GM23338 (cell line): Measurements from ENCODE around the gene TPPP3.

Experiments used
- CREB1 ChIP-seq: fragments of 250-450 bp; sonication (Bioruptor Pico); IDR thresholded peaks from 2 replicates; pipeline ENCODE4 v1.5.0; 2020; ENCODE audit warnings: low read depth, mild to moderate bottlenecking, moderate library complexity
- CTCF ChIP-seq, 2 experiments: fragments of 200-600 bp in 1 of 2; sonication (generic) in 1 of 2; conservative IDR thresholded peaks; 2 replicates each; pipeline versions ENCODE4 v1.5.1 to v1.6.1; 2016 to 2017; ENCODE audit warnings: antibody characterized with exemption in 2 of 2, low read depth in 2 of 2, mild to moderate bottlenecking in 2 of 2, moderate library complexity in 1 of 2
- ETS1 ChIP-seq: IDR thresholded peaks from 2 replicates; pipeline ENCODE4 v1.6.1; 2016; ENCODE audit warnings: antibody characterized with exemption
- EZH2 ChIP-seq: fragments of 200-600 bp; sonication (generic); IDR thresholded peaks from one replicate; pipeline ENCODE4 v1.8.0; 2017; ENCODE audit warnings: antibody characterized with exemption, mild to moderate bottlenecking, low read depth; ENCODE audit not compliant: unreplicated experiment
- EZH2phosphoT487 ChIP-seq: fragments of 200-600 bp; sonication (generic); IDR thresholded peaks from one replicate; pipeline ENCODE4 v1.8.1; 2018; ENCODE audit warnings: antibody characterized with exemption; ENCODE audit not compliant: unreplicated experiment
- JUNB ChIP-seq: IDR thresholded peaks from one replicate; pipeline ENCODE4 v1.6.1; 2016; ENCODE audit warnings: antibody characterized with exemption; ENCODE audit not compliant: unreplicated experiment
- NANOG ChIP-seq: IDR thresholded peaks from 2 replicates; pipeline ENCODE4 v1.6.1; 2016; ENCODE audit warnings: antibody characterized with exemption, borderline replicate concordance
- POLR2AphosphoS5 ChIP-seq: IDR thresholded peaks from 2 replicates; pipeline ENCODE4 v1.6.1; 2016; ENCODE audit warnings: antibody characterized with exemption, low read depth
- REST ChIP-seq: IDR thresholded peaks from one replicate; pipeline ENCODE4 v1.6.1; 2018; ENCODE audit warnings: antibody characterized with exemption; ENCODE audit not compliant: unreplicated experiment
- STAT1 ChIP-seq: IDR thresholded peaks from one replicate; pipeline ENCODE4 v1.6.1; 2016; ENCODE audit warnings: antibody characterized with exemption; ENCODE audit not compliant: unreplicated experiment
- ZNF331 ChIP-seq: fragments of 250-450 bp; sonication (Bioruptor Pico); IDR thresholded peaks from 2 replicates; pipeline ENCODE4 v1.5.0; 2020; ENCODE audit warnings: low read depth, mild to moderate bottlenecking, moderate library complexity
- ZNF462 ChIP-seq: fragments of 250-450 bp; sonication (Bioruptor Pico); IDR thresholded peaks from 2 replicates; pipeline ENCODE4 v1.5.0; 2020; ENCODE audit warnings: mild to moderate bottlenecking, moderate library complexity

- no peak for TF ChIP-seq CTCF (conservative IDR thresholded peaks at IDR 0.05; ENCODE audit: low read depth in 2 of 2)
- no peak for TF ChIP-seq CREB1
- TF ChIP-seq EZH2phosphoT487: no peak
- no peak for TF ChIP-seq EZH2
- no peak for TF ChIP-seq ETS1
- no peak for TF ChIP-seq POLR2AphosphoS5
- no peak for TF ChIP-seq NANOG
- TF ChIP-seq REST: no peak
- TF ChIP-seq JUNB: no peak
- TF ChIP-seq ZNF331: no peak
- TF ChIP-seq ZNF462: no peak
- no peak for TF ChIP-seq STAT1
Measured at GRCh38 chr16:67429053-67429798, 35.9 kb upstream of the TPPP3 start.
